ENCODE measurements around the gene NADSYN1.

The NADSYN1 gene

GRCh38 chr11:71433648-71434450, 19.2 kb upstream of the NADSYN1 start:
- DNase-seq (ENCODE audit: low spot score): peak; percentile 46

GRCh38 chr11:71434576-71435130, 18.4 kb upstream of the NADSYN1 start:
- DNase-seq (ENCODE audit: low spot score): no peak

- DNase-seq (ENCODE audit: low spot score): no peak
Measured at GRCh38 chr11:71435278-71435951, 17.6 kb upstream of the NADSYN1 start.

- no peak for DNase-seq (ENCODE audit: low spot score)
Measured at GRCh38 chr11:71436861-71437260, 16.1 kb upstream of the NADSYN1 start.

- no peak for DNase-seq (ENCODE audit: low spot score)
Measured at GRCh38 chr11:71437399-71437798, 15.6 kb upstream of the NADSYN1 start.

GRCh38 chr11:71437879-71438278, 15.1 kb upstream of the NADSYN1 start:
- no peak for DNase-seq (ENCODE audit: low spot score)

- no peak for DNase-seq (ENCODE audit: low spot score)
Measured at GRCh38 chr11:71438650-71439049, 14.4 kb upstream of the NADSYN1 start.

- no peak for DNase-seq (ENCODE audit: low spot score)
Measured at GRCh38 chr11:71440021-71440755, 12.8 kb upstream of the NADSYN1 start.

GRCh38 chr11:71441251-71441650, 11.8 kb upstream of the NADSYN1 start:
- DNase-seq (ENCODE audit: low spot score): no peak

GRCh38 chr11:71442123-71442522, 10.9 kb upstream of the NADSYN1 start:
- DNase-seq (ENCODE audit: low spot score): no peak

GRCh38 chr11:71442880-71443279, 10.1 kb upstream of the NADSYN1 start:
- DNase-seq (ENCODE audit: low spot score): no peak

- no peak for DNase-seq (ENCODE audit: low spot score)
Measured at GRCh38 chr11:71443736-71444445, 9.1 kb upstream of the NADSYN1 start.

GRCh38 chr11:71444811-71445210, 8.2 kb upstream of the NADSYN1 start:
- no peak for DNase-seq (ENCODE audit: low spot score)

- DNase-seq (ENCODE audit: low spot score): no peak
Measured at GRCh38 chr11:71446150-71446549, 6.9 kb upstream of the NADSYN1 start.

GRCh38 chr11:71446942-71447688, 5.9 kb upstream of the NADSYN1 start:
- no peak for DNase-seq (ENCODE audit: low spot score)

GRCh38 chr11:71447791-71448256, 5.2 kb upstream of the NADSYN1 start:
- DNase-seq (ENCODE audit: low spot score): peak; percentile 37

GRCh38 chr11:71448257-71449171, 4.5 kb upstream of the NADSYN1 start, which contains the start of gene DHCR7:
TSS of gene DHCR7 (minus strand) at chr11:71448393. CDS start at chr11:71444952, 3,441 bp downstream.
- peak; percentile 94 for DNase-seq (ENCODE audit: low spot score)

GRCh38 chr11:71449596-71449995, 3.4 kb upstream of the NADSYN1 start:
- DNase-seq (ENCODE audit: low spot score): peak; percentile 14

GRCh38 chr11:71450507-71450906, 2.5 kb upstream of the NADSYN1 start:
- no peak for DNase-seq (ENCODE audit: low spot score)

GRCh38 chr11:71450939-71451338, 2.1 kb upstream of the NADSYN1 start:
- peak; percentile 8 for DNase-seq (ENCODE audit: low spot score)

Measured in cerebellar cortex (tissue), 1 donor.